AG08395 (cell line): ENCODE data around the gene FAM241A.
"Not testable (repeated sequence)": the region's sequence is repeated elsewhere in the genome, so short reads cannot be mapped to it uniquely, and the experiment has no call there.

Experiments
- DNase-seq: peaks from one replicate; pipeline ENCODE4 v3.0.0; 2012; ENCODE audit warnings: mixed read lengths, low spot score

FAM241A gene

GRCh38 chr4:112145326-112145789 lies at the start of gene FAM241A:
Gene FAM241A, plus strand, starts transcription at chr4:112145454. Its CDS starts 127 bp downstream, at chr4:112145581.
- peak; percentile 97 for DNase-seq

GRCh38 chr4:112098841-112099530 lies 46.3 kb upstream of the FAM241A start:
- no peak for DNase-seq

GRCh38 chr4:112099701-112100297 lies 45.5 kb upstream of the FAM241A start:
- peak; percentile 69 for DNase-seq

GRCh38 chr4:112102875-112103370 lies 42.3 kb upstream of the FAM241A start:
- no peak for DNase-seq

- no peak for DNase-seq
Observed at GRCh38 chr4:112105201-112105969, 39.9 kb upstream of the FAM241A start.

GRCh38 chr4:112109360-112110058 lies 35.7 kb upstream of the FAM241A start:
- no peak for DNase-seq

- DNase-seq = no peak
Observed at GRCh38 chr4:112110059-112110425, 35.2 kb upstream of the FAM241A start.

- DNase-seq = no peak
Observed at GRCh38 chr4:112111306-112111705, 33.9 kb upstream of the FAM241A start.

- DNase-seq = not testable (repeated sequence)
Observed at GRCh38 chr4:112112095-112112494, 33.2 kb upstream of the FAM241A start.

GRCh38 chr4:112112590-112113170 lies 32.6 kb upstream of the FAM241A start:
- no peak for DNase-seq

GRCh38 chr4:112113864-112114263 lies 31.4 kb upstream of the FAM241A start:
- no peak for DNase-seq

- no peak for DNase-seq
Observed at GRCh38 chr4:112114452-112114851, 30.8 kb upstream of the FAM241A start.

GRCh38 chr4:112118742-112119352 lies 26.4 kb upstream of the FAM241A start:
- DNase-seq = no peak

GRCh38 chr4:112119353-112119783 lies 25.9 kb upstream of the FAM241A start:
- no peak for DNase-seq

GRCh38 chr4:112120021-112120420 lies 25.2 kb upstream of the FAM241A start:
- no peak for DNase-seq

GRCh38 chr4:112125416-112125815 lies 19.8 kb upstream of the FAM241A start:
- DNase-seq = no peak

- DNase-seq = no peak
Observed at GRCh38 chr4:112127048-112127637, 18.1 kb upstream of the FAM241A start.

- DNase-seq = no peak
Observed at GRCh38 chr4:112127803-112128202, 17.5 kb upstream of the FAM241A start.

GRCh38 chr4:112128452-112128851 lies 16.8 kb upstream of the FAM241A start:
- DNase-seq = no peak

- DNase-seq = no peak
Observed at GRCh38 chr4:112130906-112131305, 14.3 kb upstream of the FAM241A start.

- DNase-seq = no peak
Observed at GRCh38 chr4:112136551-112136950, 8.7 kb upstream of the FAM241A start.
